SKM-1 treated with dmso at 0.1 percent for 144 hours (cell line): ENCODE results near the gene ACSS1.

ENCODE experiments used
- DNase-seq: peaks from one replicate; lab custom pipeline; 2025; ENCODE audit not compliant: unreplicated experiment; lab: John Stamatoyannopoulos, UW

ACSS1 gene

GRCh38 chr20:24961384-24962181, 96.4 kb downstream of the ACSS1 start:
- no peak for DNase-seq

DNA sequence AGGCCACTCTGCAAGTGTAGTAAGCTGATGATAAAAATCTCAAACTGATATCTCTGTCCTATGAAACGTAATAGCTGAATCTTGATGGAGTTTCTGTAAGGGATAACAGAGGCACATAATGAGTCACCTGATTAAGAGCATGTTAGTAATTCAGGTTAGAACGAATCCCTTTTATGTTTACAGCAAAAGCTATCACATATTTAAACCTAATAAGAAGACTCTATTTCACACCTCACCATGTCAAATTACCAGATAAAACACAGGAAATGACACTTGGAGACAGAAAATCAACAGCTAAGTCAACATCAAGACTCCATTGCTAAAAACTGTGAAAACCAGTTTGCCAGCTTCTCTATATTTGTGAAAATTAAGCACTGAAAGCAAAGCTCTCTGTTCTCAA, 97.1 kb downstream of the ACSS1 start:
- DNase-seq, result no peak

DNA sequence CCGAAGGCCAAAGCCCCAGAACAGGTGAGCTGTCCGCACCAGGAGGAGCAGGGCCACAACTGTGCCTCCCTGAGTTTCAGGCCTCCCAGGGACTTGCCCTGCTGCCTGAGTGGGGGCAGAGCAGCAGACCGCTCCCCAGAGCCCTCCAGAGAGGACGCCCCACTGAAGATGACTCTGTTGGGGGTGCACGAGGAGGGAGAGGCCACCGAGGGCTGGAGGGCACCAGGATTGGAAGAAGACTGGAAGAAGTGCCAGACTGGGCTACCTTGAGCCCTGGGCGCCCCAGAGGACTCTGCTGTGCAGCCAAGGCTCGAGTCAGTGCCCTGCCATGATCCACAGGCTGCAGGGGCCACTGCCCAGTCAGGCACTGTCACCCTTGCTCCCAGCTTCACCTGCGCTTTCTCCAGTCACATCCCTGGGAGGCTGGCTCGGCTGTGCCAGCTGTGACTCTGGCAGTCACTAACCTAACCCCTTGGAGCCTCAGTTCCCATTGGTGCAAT, 97.6 kb downstream of the ACSS1 start:
- DNase-seq, result no peak

GRCh38 chr20:24959591-24960301, 98.2 kb downstream of the ACSS1 start:
- DNase-seq, result no peak

GRCh38 chr20:24958506-24959385, 99.2 kb downstream of the ACSS1 start:
- DNase-seq, result no peak

GRCh38 chr20:24957326-24958016, 100.5 kb downstream of the ACSS1 start:
- DNase-seq, result no peak
